GM21576 (cell line): ENCODE data around the gene EFTUD2.

Experiments
- ATAC-seq: cut with Tn5 transposase; IDR thresholded peaks from one replicate; pipeline ENCODE4 v1.9.1; 2021; ENCODE audit warnings: mild to moderate bottlenecking, moderate library complexity; ENCODE audit not compliant: unreplicated experiment

Gene EFTUD2

GRCh38 chr17:44911133-44912001 lies 12.1 kb upstream of the EFTUD2 start:
- ATAC-seq, result no peak

DNA sequence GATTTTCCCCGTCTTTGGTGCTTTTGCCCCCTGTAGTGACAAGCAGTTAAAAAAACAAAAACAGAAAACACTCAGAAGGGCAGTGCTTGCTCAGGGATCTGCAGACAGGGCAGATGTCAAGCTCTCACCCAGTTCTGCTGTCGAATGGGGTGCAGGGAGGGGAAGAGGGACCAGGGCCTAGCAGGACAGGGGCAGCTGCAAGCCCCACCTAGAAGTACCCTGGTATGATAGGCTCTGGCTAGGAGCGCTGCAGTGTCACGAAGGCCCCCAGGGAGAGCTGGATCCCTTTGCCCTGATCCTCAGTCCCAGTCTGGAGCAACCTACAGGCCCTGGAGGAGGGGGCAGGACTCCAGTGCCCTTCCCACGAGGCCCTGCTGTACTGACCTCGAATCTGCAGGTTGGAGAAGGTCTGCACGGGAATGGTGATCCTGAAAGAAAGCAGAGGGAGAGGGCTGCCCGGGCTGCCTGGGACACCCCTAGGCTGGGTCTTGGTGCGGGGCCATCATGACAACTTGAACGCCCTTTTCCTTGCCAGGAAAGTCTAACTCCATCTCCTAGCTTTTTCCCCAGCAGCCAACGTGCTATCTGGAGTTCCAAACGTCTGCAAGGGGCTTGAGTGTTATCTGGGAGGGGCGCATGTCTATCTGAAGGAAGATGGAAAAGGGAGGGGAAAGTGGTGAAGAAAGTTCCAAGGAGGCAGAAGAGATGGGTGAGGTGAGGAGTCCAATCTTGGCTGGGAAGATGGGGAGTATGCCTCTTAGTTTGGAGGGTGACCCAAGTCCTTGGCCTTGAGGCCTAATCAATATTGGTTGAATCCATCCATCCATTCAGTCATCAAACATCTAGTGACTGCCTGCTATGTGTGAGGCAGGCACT lies 11.2 kb upstream of the EFTUD2 start:
- ATAC-seq, result no peak

- ATAC-seq, result no peak
Observed at GRCh38 chr17:44909681-44910144, 10.5 kb upstream of the EFTUD2 start.

DNA sequence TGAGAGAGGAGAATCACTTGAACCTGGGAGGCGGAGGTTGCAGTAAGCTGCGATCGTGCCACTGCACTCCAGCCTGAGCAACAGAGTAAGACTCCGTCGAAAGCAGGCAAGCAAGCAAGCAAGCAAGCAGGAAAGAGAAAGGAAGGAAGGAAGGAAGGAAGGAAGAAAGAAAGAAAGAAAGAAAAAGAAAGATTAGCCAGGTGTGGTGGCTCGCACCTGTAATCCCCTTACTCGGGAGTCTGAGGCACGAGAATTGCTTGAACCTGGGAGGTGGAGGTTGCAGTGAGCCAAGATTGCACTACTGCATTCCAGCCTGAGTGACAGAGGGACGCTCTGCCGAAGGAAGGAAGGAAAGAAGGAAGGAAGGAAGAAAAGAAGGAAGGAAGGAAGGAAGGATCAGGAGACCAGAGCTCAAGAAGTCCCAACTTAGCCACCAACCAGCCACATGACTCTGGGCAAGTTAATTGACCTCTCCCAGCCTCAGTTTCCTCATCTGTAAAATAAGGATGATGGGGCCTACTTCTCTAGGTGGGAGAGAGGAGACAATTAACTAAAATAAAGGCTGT lies 9.6 kb upstream of the EFTUD2 start:
- ATAC-seq, result no peak

- ATAC-seq, result no peak
Observed at GRCh38 chr17:44907729-44908470, 8.7 kb upstream of the EFTUD2 start.

DNA sequence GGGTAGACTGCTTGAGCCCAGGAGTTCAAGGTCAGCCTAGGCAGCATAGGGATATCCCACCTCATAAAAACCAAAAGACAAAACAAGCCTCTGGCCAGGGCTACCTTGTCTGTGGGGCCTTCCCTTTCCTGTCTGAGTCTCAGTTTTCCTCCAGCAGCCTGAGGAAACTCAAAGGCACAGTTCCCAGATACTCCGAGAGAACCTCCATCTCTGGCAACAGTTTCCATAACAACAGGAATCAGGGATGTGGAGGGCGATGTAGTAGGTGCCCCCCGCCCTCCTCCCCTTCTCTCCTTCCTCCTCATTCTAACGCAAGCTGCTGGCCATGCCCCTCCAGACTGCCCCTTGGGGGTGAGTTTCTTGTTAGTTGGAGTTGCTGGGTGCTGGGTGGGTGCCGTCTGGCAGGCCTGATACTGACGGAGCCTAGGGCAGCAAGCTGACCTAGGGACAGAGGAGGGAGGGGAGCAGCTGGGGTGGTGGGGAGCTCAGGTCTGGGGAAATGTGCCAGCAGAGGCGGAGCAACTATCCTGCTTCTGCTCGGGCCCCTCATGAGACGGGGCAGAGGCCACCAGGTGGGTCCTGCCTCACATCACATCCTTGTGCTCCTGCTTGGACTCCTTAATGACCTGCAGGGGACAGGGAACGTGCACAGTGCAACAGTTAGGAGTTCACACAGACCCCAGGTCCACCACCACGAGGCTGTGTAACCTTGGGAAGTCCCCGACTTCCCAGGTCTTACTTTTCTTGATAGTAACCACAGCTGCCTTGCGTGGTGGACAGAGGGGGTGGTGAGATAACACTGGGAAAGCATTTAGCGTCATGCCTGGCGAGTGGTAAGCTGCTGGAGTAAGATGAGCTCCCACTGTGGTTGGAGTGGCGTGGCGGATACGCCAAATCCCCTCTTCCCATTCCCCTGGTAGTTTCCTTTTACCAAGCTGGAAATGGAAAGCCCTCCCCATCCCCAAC lies 7.8 kb upstream of the EFTUD2 start:
- no peak for ATAC-seq

- ATAC-seq, result no peak
Observed at GRCh38 chr17:44906010-44906646, 6.9 kb upstream of the EFTUD2 start.

DNA sequence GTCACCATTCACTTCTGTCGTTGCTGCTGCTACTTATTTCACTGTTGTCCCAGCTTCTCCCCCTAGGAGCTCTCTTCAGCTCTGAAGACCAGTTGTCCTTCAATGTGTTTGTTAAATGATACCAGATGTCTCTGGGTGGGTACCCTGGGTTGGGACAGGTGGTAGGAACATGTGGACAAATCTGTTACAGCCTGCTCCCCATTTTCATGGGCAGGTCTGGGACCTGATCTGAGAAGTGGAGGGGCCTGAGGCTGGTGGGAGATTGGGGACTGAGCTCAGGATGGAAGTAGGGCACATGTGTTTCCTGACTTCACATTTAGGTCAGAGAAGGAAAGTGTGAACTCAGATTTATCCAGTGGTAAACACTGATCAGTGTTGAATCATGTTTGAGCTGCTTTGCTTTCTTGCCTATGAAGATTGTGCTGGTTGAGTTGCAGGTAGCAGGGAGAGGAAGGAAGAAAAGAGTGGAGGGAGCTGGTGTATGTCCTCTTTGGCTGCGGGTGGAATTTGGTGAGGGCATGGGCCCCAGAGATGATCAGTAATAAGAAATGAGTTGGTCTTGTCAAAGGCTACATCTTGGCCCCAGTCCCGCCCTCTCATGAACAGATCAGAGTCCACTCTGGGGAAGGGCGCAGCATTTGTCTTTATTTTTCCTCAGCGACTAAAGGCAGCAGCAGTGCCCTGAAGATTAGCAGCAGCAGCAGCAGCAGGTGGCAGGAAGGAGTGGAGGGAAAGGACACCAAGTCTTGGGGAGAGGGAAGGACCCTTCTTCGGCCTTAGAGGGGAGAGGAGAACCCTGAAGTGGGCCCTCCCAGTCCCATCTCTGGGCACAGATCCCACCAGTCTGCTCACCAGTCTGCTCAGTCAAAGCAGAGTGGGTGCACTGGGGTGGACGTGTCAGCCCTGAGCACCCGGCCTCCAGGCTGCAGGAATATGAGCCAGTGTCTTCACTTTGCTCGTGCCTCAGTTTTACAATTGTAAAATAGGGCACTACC lies 6.1 kb upstream of the EFTUD2 start:
- ATAC-seq, result no peak

- no peak for ATAC-seq
Observed at GRCh38 chr17:44904001-44904984, 5.0 kb upstream of the EFTUD2 start.

GRCh38 chr17:44903012-44903685 lies 3.9 kb upstream of the EFTUD2 start:
- no peak for ATAC-seq

GRCh38 chr17:44902135-44902760 lies 3.0 kb upstream of the EFTUD2 start:
- ATAC-seq, result no peak

GRCh38 chr17:44901411-44901921 lies 2.2 kb upstream of the EFTUD2 start:
- ATAC-seq, result no peak

GRCh38 chr17:44900894-44901293 lies 1.6 kb upstream of the EFTUD2 start:
- no peak for ATAC-seq

GRCh38 chr17:44898768-44899073 lies 524 bp downstream of the EFTUD2 start:
- ATAC-seq, result no peak

DNA sequence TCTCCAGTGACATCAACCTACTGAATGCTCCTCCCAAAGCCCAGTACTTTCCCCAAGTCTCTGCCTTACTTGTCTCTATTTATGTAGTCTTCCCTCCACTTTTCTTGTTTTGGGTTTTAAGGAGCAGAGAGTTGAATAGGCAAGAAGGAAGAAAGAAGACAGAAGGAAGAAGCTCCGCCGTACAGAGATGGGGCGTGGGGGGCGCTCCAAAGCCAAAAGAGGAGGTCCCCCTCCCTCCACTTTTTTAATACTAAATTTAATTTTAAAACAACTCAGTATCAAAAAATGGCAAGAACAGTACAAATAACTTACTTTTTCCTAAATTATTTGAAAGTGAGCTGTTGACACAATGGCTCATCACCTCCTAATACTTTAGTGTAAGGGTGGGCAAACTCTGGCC lies 4.6 kb downstream of the EFTUD2 start:
- ATAC-seq, result no peak

GRCh38 chr17:44892250-44892649 lies 7.0 kb downstream of the EFTUD2 start:
- no peak for ATAC-seq
